ENCODE data around the gene IL10RB. TPM values are rescaled to one million over a fixed set of nuclear protein-coding genes. Genes with fewer than 3 reads are reported as not detected.
"Not testable (repeated sequence)": the region's sequence is repeated elsewhere in the genome, so short reads cannot be mapped to it uniquely, and the experiment has no call there.

Gene IL10RB
- total RNA-seq, 1 donor: 39.8 TPM

- DNase-seq (ENCODE audit: low read depth): no peak
- TF ChIP-seq CTCF (IDR thresholded peaks at IDR 0.05; ENCODE audit: insufficient read depth, low read length): no peak
- H3K4me3 ChIP-seq (ENCODE audit: low read depth, low read length): no peak overlapping the region
Measured at GRCh38 chr21:33247599-33247998, 18.6 kb upstream of the IL10RB start.

GRCh38 chr21:33249331-33250002 is 16.7 kb upstream of the IL10RB start:
- H3K4me3 ChIP-seq (ENCODE audit: low read depth, low read length): no peak overlapping the region
- DNase-seq (ENCODE audit: low read depth): no peak
- TF ChIP-seq CTCF (IDR thresholded peaks at IDR 0.05; ENCODE audit: insufficient read depth, low read length): no peak

- TF ChIP-seq CTCF (IDR thresholded peaks at IDR 0.05; ENCODE audit: insufficient read depth, low read length): no peak
- H3K4me3 ChIP-seq (ENCODE audit: low read depth, low read length): no peak overlapping the region
- no peak for DNase-seq (ENCODE audit: low read depth)
Measured at GRCh38 chr21:33251119-33251518, 15.0 kb upstream of the IL10RB start.

GRCh38 chr21:33253382-33253781 is 12.8 kb upstream of the IL10RB start:
- H3K4me3 ChIP-seq (ENCODE audit: low read depth, low read length); DNase-seq (ENCODE audit: low read depth): not testable (repeated sequence)

- no peak for DNase-seq (ENCODE audit: low read depth)
- no peak overlapping the region for H3K4me3 ChIP-seq (ENCODE audit: low read depth, low read length)
- TF ChIP-seq CTCF (IDR thresholded peaks at IDR 0.05; ENCODE audit: insufficient read depth, low read length): no peak
Measured at GRCh38 chr21:33254766-33255165, 11.4 kb upstream of the IL10RB start.

GRCh38 chr21:33255404-33255803 is 10.8 kb upstream of the IL10RB start:
- DNase-seq (ENCODE audit: low read depth): no peak
- no peak for TF ChIP-seq CTCF (IDR thresholded peaks at IDR 0.05; ENCODE audit: insufficient read depth, low read length)
- H3K4me3 ChIP-seq (ENCODE audit: low read depth, low read length): no peak overlapping the region

GRCh38 chr21:33256019-33256418 is 10.1 kb upstream of the IL10RB start:
- no peak overlapping the region for H3K4me3 ChIP-seq (ENCODE audit: low read depth, low read length)
- no peak for DNase-seq (ENCODE audit: low read depth)
- TF ChIP-seq CTCF (IDR thresholded peaks at IDR 0.05; ENCODE audit: insufficient read depth, low read length): no peak
